ENCODE data around the gene DMC1. TPM values are rescaled to one million over a fixed set of nuclear protein-coding genes. Genes with fewer than 3 reads are reported as not detected.
"Not testable (repeated sequence)": the region's sequence is repeated elsewhere in the genome, so short reads cannot be mapped to it uniquely, and the experiment has no call there.

The DMC1 gene
- total RNA-seq, 4 donors from 2014 or later = 1.1 to 7.2 (median 5.2) TPM; not detected in 1

DNA sequence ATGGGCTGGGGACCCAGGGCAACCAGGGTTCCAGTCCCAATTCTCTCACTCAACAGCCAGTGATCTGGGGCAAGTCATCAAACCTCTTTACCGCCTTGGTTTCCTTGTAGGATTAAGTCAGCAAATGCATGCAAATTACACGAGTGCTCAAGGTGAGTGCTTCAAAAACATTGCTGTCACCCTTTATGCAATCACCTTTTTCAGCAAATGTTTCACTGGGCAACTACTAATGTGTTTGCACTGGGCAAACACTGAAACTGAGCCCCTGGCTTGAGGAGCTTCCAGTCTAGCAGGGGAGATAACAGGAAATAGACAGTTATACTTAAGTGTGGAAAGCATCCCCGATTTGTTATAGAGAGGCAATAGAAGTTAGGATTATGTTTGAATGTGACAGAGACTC is 37.7 kb upstream of the DMC1 start:
- no peaks in the 10 kb centered on the region for H3K27me3 ChIP-seq
- H3K27ac ChIP-seq = no peak overlapping the region
- H3K4me3 ChIP-seq = no peak overlapping the region
- no peaks in the 10 kb centered on the region for H3K9me3 ChIP-seq
- intact Hi-C loops (cut with DNase I) = no loop called here
- WGBS, 2 donors = 85 to 87% methylated on average over 3 of the region's 3 CpGs
- peaks cover 0 to 12% (median 0%) of the 10 kb centered on the region in 3 donors for H3K4me1 ChIP-seq
- DNase-seq = no peak
- TF ChIP-seq CTCF (IDR thresholded peaks at IDR 0.05) (no peak), POLR2A (IDR thresholded peaks at IDR 0.05) (no peak)
- H3K36me3 ChIP-seq = no peaks in the 10 kb centered on the region

DNA sequence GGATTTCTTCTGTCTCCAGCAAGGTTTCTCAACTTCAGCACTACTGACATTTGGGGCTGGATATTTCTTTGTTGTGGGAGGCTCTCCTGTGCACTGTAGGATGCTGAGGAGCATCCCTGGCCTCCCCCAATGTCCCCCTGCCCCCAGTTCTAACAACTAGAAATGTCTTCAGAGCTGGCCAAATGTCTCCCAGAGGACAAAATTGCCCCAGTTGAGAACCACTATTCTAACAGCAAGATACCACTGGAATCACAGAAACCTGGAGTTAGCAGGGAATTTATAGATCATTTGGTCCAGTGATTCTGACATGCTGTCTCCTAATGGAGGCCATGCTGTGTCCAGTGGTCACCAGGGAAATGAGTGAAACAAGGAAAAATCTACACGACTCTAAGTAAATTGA is 32.2 kb upstream of the DMC1 start:
- TF ChIP-seq POLR2A (IDR thresholded peaks at IDR 0.05) = no peak
- no peak for TF ChIP-seq CTCF (IDR thresholded peaks at IDR 0.05)
- H3K4me3 ChIP-seq = no peak overlapping the region
- intact Hi-C loops (cut with DNase I) = no loop called here
- H3K9me3 ChIP-seq = no peaks in the 10 kb centered on the region
- DNase-seq = no peak
- H3K4me1 ChIP-seq = peaks cover 0 to 7% (median 0%) of the 10 kb centered on the region in 3 donors
- no peaks in the 10 kb centered on the region for H3K27me3 ChIP-seq
- 75 to 91% methylated on average over 1 of the region's 1 CpG for WGBS, 2 donors
- no peaks in the 10 kb centered on the region for H3K36me3 ChIP-seq
- no peak overlapping the region for H3K27ac ChIP-seq

GRCh38 chr22:38601221-38601764 is 31.3 kb upstream of the DMC1 start:
- Histone ChIP-seq H3K36me3 (no peaks in the 10 kb centered on the region), H3K27me3 (no peaks in the 10 kb centered on the region), H3K4me1 (peaks cover 0 to 2% (median 0%) of the 10 kb centered on the region in 3 donors), H3K27ac (no peak overlapping the region), H3K9me3 (no peaks in the 10 kb centered on the region), H3K4me3 (no peak overlapping the region)
- 72 to 88% methylated on average over 2 of the region's 2 CpGs for WGBS, 2 donors
- TF ChIP-seq POLR2A (IDR thresholded peaks at IDR 0.05) = no peak
- no peak for TF ChIP-seq CTCF (IDR thresholded peaks at IDR 0.05)
- intact Hi-C loops (cut with DNase I) = no loop called here
- no peak for DNase-seq

DNA sequence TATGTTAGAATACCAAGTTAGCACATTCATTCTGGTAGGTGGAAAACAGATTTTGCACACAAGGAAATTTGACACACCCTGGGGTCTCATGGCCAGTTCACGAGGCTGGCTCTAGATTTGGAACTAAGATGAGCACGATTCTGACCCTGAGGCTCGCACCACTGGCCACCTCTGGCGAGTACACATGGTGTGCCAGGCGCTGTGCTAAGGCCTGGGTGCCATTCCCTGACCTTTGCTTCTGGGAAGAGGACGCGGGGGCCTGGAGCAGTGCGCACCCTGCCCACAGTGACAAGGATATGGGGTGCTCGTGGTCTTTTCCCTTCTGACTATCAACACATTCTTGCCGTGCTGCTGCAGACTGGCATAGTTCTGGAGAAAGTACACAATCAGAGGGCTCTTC is 29.5 kb upstream of the DMC1 start:
- no peak overlapping the region for H3K27ac ChIP-seq
- no peaks in the 10 kb centered on the region for H3K36me3 ChIP-seq
- H3K9me3 ChIP-seq = no peaks in the 10 kb centered on the region
- WGBS, 2 donors = 90 to 91% methylated on average over 7 to 10 of the region's 10 CpGs
- no peak overlapping the region for H3K4me3 ChIP-seq
- DNase-seq = no peak
- intact Hi-C loops (cut with DNase I) = no loop called here
- no peak for TF ChIP-seq CTCF (IDR thresholded peaks at IDR 0.05)
- no peaks in the 10 kb centered on the region for H3K4me1 ChIP-seq
- no peaks in the 10 kb centered on the region for H3K27me3 ChIP-seq

GRCh38 chr22:38582923-38583322 is 12.9 kb upstream of the DMC1 start:
- WGBS, 2 donors = 71 to 95% methylated on average over 3 of the region's 3 CpGs
- H3K36me3 ChIP-seq; H3K27ac ChIP-seq; DNase-seq; H3K4me3 ChIP-seq; H3K27me3 ChIP-seq; H3K4me1 ChIP-seq; intact Hi-C loops (cut with DNase I); H3K9me3 ChIP-seq: not testable (repeated sequence)

- Histone ChIP-seq H3K4me3 (no peak overlapping the region), H3K27ac (no peak overlapping the region), H3K27me3 (no peaks in the 10 kb centered on the region), H3K4me1 (no peaks in the 10 kb centered on the region), H3K9me3 (no peaks in the 10 kb centered on the region), H3K36me3 (no peaks in the 10 kb centered on the region)
- WGBS, 2 donors = 58 to 68% methylated on average over 5 of the region's 5 CpGs
- intact Hi-C loops (cut with DNase I) = no loop called here
- TF ChIP-seq POLR2A (IDR thresholded peaks at IDR 0.05) = no peak
- no peak for TF ChIP-seq CTCF (IDR thresholded peaks at IDR 0.05)
- no peak for DNase-seq
Measured at GRCh38 chr22:38578505-38578904, 8.5 kb upstream of the DMC1 start.

Data from esophagus squamous epithelium (tissue), 5 donors.